Measurements from ENCODE around the gene MRPL4.

Gene MRPL4

DNA sequence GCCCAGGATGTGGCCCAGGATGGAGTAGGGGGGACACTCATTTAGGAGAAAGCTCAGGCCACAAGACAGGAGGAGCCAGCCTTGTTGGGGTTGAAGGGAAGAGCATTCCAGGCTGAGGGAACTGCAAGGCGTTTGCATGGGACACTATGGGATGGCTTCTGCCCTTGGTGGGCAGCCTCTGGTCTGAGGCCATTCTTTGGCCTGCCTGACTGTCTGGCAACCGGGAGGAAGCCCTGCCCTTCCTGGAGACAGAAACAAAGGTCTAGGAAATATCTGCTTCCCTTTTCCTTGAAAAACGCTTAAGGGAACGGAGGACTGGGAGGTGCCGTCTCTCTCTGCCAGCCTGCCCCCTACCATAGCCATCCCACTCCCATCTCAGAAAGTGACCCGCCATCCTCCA is 16.1 kb downstream of the MRPL4 start:
- Histone ChIP-seq H3K4ac (ENCODE audit: low read depth, low read length) (no peak overlapping the region), H3K79me2 (ENCODE audit: control insufficient read depth, insufficient read depth, low read length) (no peaks in the 10 kb centered on the region), H3K4me1 (ENCODE audit: control insufficient read depth, low read depth, low read length) (no peaks in the 10 kb centered on the region), H2AK5ac (ENCODE audit: low read length) (no peak overlapping the region), H3K9ac (ENCODE audit: low read length) (no peak overlapping the region), H3K4me3 (ENCODE audit: low read length) (no peak overlapping the region), H3K18ac (ENCODE audit: low read length) (no peak overlapping the region), H2BK120ac (ENCODE audit: low read depth, low read length) (no peak overlapping the region), H3K4me2 (ENCODE audit: low read length) (no peak overlapping the region), H2BK5ac (ENCODE audit: low read length) (no peak overlapping the region), H3K36me3 (ENCODE audit: control insufficient read depth, insufficient read depth, low read length) (no peaks in the 10 kb centered on the region), H2BK15ac (replicated peaks; ENCODE audit: low read depth) (no peak overlapping the region), H4K5ac (ENCODE audit: low read length) (no peak overlapping the region), H3K56ac (ENCODE audit: low read length) (no peak overlapping the region), H3K79me1 (ENCODE audit: low read length) (no peaks in the 10 kb centered on the region), H3K23ac (ENCODE audit: low read length) (no peak overlapping the region), H4K8ac (ENCODE audit: low read depth, low read length) (no peak overlapping the region), H3K27me3 (ENCODE audit: insufficient read depth, low read length, poor library complexity) (peaks cover 6% of the 10 kb centered on the region), H3K27ac (ENCODE audit: low read depth, low read length) (no peak overlapping the region)
- no CpG with 5 or more reads among the region's 6 CpGs for WGBS (ENCODE audit: extremely low coverage, insufficient coverage, low lambda C conversion rate)
- DNase-seq, result no peak

- Histone ChIP-seq H3K27ac (ENCODE audit: low read depth, low read length) (no peak overlapping the region), H4K5ac (ENCODE audit: low read length) (no peak overlapping the region), H3K9ac (ENCODE audit: low read length) (no peak overlapping the region), H3K79me1 (ENCODE audit: low read length) (no peaks in the 10 kb centered on the region), H3K4ac (ENCODE audit: low read depth, low read length) (no peak overlapping the region), H3K4me3 (ENCODE audit: low read length) (no peak overlapping the region), H3K4me1 (ENCODE audit: control insufficient read depth, low read depth, low read length) (no peaks in the 10 kb centered on the region), H3K23ac (ENCODE audit: low read length) (no peak overlapping the region), H2BK15ac (replicated peaks; ENCODE audit: low read depth) (no peak overlapping the region), H2BK120ac (ENCODE audit: low read depth, low read length) (no peak overlapping the region), H2BK5ac (ENCODE audit: low read length) (no peak overlapping the region), H3K36me3 (ENCODE audit: control insufficient read depth, insufficient read depth, low read length) (no peaks in the 10 kb centered on the region), H2AK5ac (ENCODE audit: low read length) (no peak overlapping the region), H3K56ac (ENCODE audit: low read length) (peak overlapping the region; percentile 65), H3K4me2 (ENCODE audit: low read length) (peak overlapping the region; percentile 37), H3K79me2 (ENCODE audit: control insufficient read depth, insufficient read depth, low read length) (no peaks in the 10 kb centered on the region), H3K18ac (ENCODE audit: low read length) (no peak overlapping the region), H4K8ac (ENCODE audit: low read depth, low read length) (no peak overlapping the region), H3K27me3 (ENCODE audit: insufficient read depth, low read length, poor library complexity) (peaks cover 6% of the 10 kb centered on the region)
- WGBS (ENCODE audit: extremely low coverage, insufficient coverage, low lambda C conversion rate), result no CpG with 5 or more reads among the region's 59 CpGs
- peak; percentile 77 for DNase-seq
Observed at GRCh38 chr19:10269333-10270179, 17.5 kb downstream of the MRPL4 start.

DNA sequence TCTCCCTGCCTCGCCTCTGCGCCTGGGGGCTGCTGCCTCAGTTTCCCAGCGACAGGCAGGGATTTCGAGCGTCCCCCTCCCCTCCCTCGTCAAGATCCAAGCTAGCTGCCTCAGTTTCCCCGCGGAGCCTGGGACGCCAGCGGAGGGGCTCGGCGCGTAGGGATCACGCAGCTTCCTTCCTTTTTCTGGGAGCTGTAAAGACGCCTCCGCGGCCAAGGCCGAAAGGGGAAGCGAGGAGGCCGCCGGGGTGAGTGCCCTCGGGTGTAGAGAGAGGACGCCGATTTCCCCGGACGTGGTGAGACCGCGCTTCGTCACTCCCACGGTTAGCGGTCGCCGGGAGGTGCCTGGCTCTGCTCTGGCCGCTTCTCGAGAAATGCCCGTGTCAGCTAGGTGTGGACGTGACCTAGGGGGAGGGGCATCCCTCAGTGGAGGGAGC is 18.2 kb downstream of the MRPL4 start:
- Histone ChIP-seq H2BK15ac (replicated peaks; ENCODE audit: low read depth) (no peak overlapping the region), H3K23ac (ENCODE audit: low read length) (no peak overlapping the region), H3K4ac (ENCODE audit: low read depth, low read length) (no peak overlapping the region), H3K4me3 (ENCODE audit: low read length) (no peak overlapping the region), H4K8ac (ENCODE audit: low read depth, low read length) (no peak overlapping the region), H3K4me2 (ENCODE audit: low read length) (peak overlapping the region; percentile 37), H2AK5ac (ENCODE audit: low read length) (no peak overlapping the region), H2BK5ac (ENCODE audit: low read length) (no peak overlapping the region), H3K79me2 (ENCODE audit: control insufficient read depth, insufficient read depth, low read length) (no peaks in the 10 kb centered on the region), H3K27ac (ENCODE audit: low read depth, low read length) (no peak overlapping the region), H3K4me1 (ENCODE audit: control insufficient read depth, low read depth, low read length) (no peaks in the 10 kb centered on the region), H3K18ac (ENCODE audit: low read length) (no peak overlapping the region), H4K5ac (ENCODE audit: low read length) (no peak overlapping the region), H2BK120ac (ENCODE audit: low read depth, low read length) (no peak overlapping the region), H3K56ac (ENCODE audit: low read length) (peak overlapping the region; percentile 65), H3K36me3 (ENCODE audit: control insufficient read depth, insufficient read depth, low read length) (no peaks in the 10 kb centered on the region), H3K9ac (ENCODE audit: low read length) (peak overlapping the region; percentile 28), H3K79me1 (ENCODE audit: low read length) (no peaks in the 10 kb centered on the region), H3K27me3 (ENCODE audit: insufficient read depth, low read length, poor library complexity) (peaks cover 6% of the 10 kb centered on the region)
- WGBS (ENCODE audit: extremely low coverage, insufficient coverage, low lambda C conversion rate), result no CpG with 5 or more reads among the region's 37 CpGs
- DNase-seq, result no peak

DNA sequence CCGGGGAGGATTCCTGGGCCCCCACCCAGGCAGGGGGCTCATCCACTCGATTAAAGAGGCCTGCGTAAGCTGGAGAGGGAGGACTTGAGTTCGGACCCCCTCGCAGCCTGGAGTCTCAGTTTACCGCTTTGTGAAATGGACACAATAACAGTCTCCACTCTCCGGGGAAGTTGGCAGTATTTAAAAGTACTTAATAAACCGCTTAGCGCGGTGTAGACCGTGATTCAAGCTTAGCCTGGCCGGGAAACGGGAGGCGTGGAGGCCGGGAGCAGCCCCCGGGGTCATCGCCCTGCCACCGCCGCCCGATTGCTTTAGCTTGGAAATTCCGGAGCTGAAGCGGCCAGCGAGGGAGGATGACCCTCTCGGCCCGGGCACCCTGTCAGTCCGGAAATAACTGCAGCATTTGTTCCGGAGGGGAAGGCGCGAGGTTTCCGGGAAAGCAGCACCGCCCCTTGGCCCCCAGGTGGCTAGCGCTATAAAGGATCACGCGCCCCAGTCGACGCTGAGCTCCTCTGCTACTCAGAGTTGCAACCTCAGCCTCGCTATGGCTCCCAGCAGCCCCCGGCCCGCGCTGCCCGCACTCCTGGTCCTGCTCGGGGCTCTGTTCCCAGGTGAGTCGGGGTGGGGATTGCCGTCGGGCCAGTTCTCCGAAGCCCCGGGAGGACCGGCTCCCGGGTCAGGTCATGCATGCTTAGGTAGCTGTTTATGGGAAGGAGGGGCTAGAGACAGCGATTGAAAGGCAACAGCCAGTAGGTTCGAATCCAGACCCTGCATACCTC is 18.8 kb downstream of the MRPL4 start, which contains the start of gene ICAM1:
Gene ICAM1, plus strand, starts transcription at position 505 of the 779 bp plus-strand sequence. Its CDS starts 40 bp downstream, at position 545.
- no peak within 1 kb of the TSS for H2BK5ac ChIP-seq (ENCODE audit: low read length)
- peak within 1 kb of the TSS; percentile 50 for H3K9ac ChIP-seq (ENCODE audit: low read length)
- H3K36me3 ChIP-seq (ENCODE audit: control insufficient read depth, insufficient read depth, low read length), result no peaks in the 10 kb centered on the region
- no peak within 1 kb of the TSS for H3K27ac ChIP-seq (ENCODE audit: low read depth, low read length)
- H2BK15ac ChIP-seq (replicated peaks; ENCODE audit: low read depth), result no peak within 1 kb of the TSS
- H2AK5ac ChIP-seq (ENCODE audit: low read length), result no peak within 1 kb of the TSS
- H3K4me3 ChIP-seq (ENCODE audit: low read length), result no peak within 1 kb of the TSS
- H3K4ac ChIP-seq (ENCODE audit: low read depth, low read length), result peak within 1 kb of the TSS; percentile 57
- H3K27me3 ChIP-seq (ENCODE audit: insufficient read depth, low read length, poor library complexity), result peaks cover 6% of the 10 kb centered on the region
- no peak within 1 kb of the TSS for H3K23ac ChIP-seq (ENCODE audit: low read length)
- no CpG with 5 or more reads among the region's 51 CpGs for WGBS (ENCODE audit: extremely low coverage, insufficient coverage, low lambda C conversion rate)
- no peak within 1 kb of the TSS for H4K8ac ChIP-seq (ENCODE audit: low read depth, low read length)
- H4K5ac ChIP-seq (ENCODE audit: low read length), result no peak within 1 kb of the TSS
- no peaks in the 10 kb centered on the region for H3K4me1 ChIP-seq (ENCODE audit: control insufficient read depth, low read depth, low read length)
- H2BK120ac ChIP-seq (ENCODE audit: low read depth, low read length), result no peak within 1 kb of the TSS
- H3K79me2 ChIP-seq (ENCODE audit: control insufficient read depth, insufficient read depth, low read length), result no peaks in the 10 kb centered on the region
- H3K18ac ChIP-seq (ENCODE audit: low read length), result peak within 1 kb of the TSS; percentile 85
- peak; percentile 79 for DNase-seq
- H3K4me2 ChIP-seq (ENCODE audit: low read length), result peak within 1 kb of the TSS; percentile 37
- peak within 1 kb of the TSS; percentile 65 for H3K56ac ChIP-seq (ENCODE audit: low read length)
- H3K79me1 ChIP-seq (ENCODE audit: low read length), result no peaks in the 10 kb centered on the region

- H3K4me2 ChIP-seq (ENCODE audit: low read length), result no peak overlapping the region
- H2BK5ac ChIP-seq (ENCODE audit: low read length), result no peak overlapping the region
- H3K18ac ChIP-seq (ENCODE audit: low read length), result no peak overlapping the region
- H3K23ac ChIP-seq (ENCODE audit: low read length), result no peak overlapping the region
- DNase-seq, result no peak
- no peaks in the 10 kb centered on the region for H3K4me1 ChIP-seq (ENCODE audit: control insufficient read depth, low read depth, low read length)
- no peak overlapping the region for H3K9ac ChIP-seq (ENCODE audit: low read length)
- H3K56ac ChIP-seq (ENCODE audit: low read length), result peak overlapping the region; percentile 62
- no peak overlapping the region for H2AK5ac ChIP-seq (ENCODE audit: low read length)
- no peaks in the 10 kb centered on the region for H3K79me1 ChIP-seq (ENCODE audit: low read length)
- no peak overlapping the region for H4K5ac ChIP-seq (ENCODE audit: low read length)
- peaks cover 6% of the 10 kb centered on the region for H3K27me3 ChIP-seq (ENCODE audit: insufficient read depth, low read length, poor library complexity)
- H3K36me3 ChIP-seq (ENCODE audit: control insufficient read depth, insufficient read depth, low read length), result no peaks in the 10 kb centered on the region
- H3K4me3 ChIP-seq (ENCODE audit: low read length), result no peak overlapping the region
- WGBS (ENCODE audit: extremely low coverage, insufficient coverage, low lambda C conversion rate), result no CpG with 5 or more reads among the region's 12 CpGs
- H3K79me2 ChIP-seq (ENCODE audit: control insufficient read depth, insufficient read depth, low read length), result no peaks in the 10 kb centered on the region
- H2BK15ac ChIP-seq (replicated peaks; ENCODE audit: low read depth), result no peak overlapping the region
- no peak overlapping the region for H2BK120ac ChIP-seq (ENCODE audit: low read depth, low read length)
- H4K8ac ChIP-seq (ENCODE audit: low read depth, low read length), result no peak overlapping the region
- H3K27ac ChIP-seq (ENCODE audit: low read depth, low read length), result no peak overlapping the region
- H3K4ac ChIP-seq (ENCODE audit: low read depth, low read length), result no peak overlapping the region
Observed at GRCh38 chr19:10271543-10272086, 19.6 kb downstream of the MRPL4 start.
